HG03045 (cell line): ENCODE results near the gene MAP7.

Experiments used
- ATAC-seq: cut with Tn5 transposase; IDR thresholded peaks from one replicate; pipeline ENCODE4 v1.9.1; 2021; ENCODE audit warnings: mild to moderate bottlenecking, moderate library complexity; ENCODE audit not compliant: unreplicated experiment

MAP7 gene

DNA sequence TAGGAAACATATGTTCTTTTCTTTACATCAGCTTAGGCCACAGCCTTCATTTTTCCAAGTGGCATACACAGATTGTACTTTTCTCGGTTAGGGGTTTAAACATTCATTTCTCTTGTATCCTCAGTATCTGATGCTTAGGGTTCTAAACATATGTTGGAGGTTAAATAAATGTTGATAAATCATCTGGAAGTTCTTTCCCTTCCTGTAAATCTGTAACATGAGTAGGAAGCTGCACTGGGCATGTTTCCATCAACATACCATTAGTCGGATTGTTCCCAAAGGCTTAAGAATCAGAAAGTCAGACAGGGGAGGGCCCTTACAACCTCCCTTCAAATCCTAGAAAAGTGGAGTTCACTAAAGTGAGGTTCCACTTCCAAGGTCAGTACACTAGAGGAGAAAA lies 205.8 kb downstream of the MAP7 start:
- no peak for ATAC-seq

DNA sequence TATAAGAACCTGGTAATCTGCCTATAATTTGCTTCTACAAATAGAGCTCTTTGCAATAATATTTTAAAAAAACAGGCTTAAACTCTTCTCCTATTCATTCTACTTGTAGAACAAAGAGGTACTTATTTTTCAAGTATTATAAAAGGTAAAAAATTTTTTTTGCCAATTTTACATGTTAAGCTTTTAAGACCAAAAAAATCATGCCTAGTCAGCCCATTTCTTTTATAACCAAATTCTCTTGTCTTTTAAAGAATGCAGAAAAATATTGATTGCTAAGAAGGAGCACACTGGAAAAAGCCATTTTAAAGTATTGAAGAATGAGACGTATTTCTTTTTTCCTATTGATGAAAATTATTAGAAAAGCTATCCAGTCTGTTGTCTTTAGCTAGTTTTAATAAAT lies 206.5 kb downstream of the MAP7 start:
- no peak for ATAC-seq

DNA sequence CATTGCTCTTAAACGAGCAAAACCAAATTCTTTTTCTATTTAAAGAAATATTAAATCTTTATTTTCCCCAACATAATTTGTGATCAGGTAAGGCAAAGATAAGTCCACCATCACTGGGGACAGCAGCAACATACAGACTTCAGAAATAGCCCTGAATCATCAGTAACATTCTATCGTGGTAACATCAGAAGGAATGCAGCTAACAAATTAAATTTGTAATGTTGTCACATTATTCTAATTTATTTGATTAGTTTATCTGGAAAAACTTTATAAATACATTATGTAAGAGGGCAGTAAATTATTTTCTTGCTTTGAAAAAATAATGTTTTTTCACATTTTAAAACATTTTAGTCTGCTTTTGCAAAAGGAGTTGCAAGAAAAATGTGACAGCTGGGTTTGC lies 206.9 kb downstream of the MAP7 start:
- ATAC-seq = no peak

DNA sequence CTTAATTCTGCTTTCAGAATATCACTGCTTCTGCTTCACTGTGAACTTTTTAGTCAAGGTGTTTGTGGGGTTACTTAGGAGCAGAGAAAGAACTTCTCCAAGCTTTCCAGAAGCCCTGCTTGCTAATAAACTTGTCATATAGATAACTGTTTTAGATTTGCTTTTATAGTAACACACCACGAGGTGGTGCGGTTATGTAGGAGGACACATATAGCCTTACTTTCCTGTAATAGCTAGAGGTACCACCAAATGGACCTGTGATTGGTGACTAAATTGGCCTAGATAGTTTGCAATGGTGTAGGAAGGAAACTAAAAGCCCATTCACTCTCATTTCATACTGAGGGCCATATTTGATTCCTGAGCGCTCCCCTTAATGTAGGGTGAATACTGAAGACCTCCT lies 208.3 kb downstream of the MAP7 start:
- ATAC-seq = no peak

DNA sequence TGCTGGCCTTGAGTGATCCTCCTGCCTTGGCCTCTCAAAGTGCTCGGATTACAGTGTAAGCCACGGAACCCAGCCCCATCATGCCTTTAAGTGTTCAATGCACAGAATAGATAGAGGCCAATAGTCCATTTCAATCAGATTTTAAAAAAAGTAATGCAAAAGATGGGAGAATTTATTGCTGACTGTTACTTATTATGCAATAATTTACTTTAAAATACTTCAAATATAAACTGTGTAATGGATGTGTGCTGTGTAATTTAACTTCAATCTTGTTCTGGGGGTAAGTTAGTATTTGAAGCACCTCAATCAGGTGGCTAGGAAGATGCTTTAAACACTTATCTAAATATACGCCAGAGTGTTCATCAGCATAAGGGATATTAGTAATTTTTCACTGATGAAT lies 208.9 kb downstream of the MAP7 start:
- no peak for ATAC-seq

DNA sequence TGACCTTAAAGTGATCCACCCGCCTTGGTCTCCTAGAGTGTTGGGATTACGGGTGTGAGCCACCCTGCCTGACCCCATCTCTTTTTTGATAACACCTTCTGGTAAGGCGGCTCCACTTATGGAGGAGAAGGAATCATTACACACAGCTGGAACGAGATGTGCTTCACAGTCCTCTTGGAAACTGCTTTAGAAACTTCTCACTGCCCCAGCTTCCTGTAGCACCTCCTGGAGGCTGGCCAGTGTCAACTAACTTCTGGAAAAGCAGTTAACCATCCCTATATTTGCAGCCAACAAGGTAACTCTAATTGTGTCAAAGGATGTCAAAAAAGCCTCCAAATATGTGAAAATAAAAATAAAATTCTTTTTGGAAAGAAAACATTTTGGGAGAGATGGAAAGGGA lies 211.7 kb downstream of the MAP7 start:
- no peak for ATAC-seq

DNA sequence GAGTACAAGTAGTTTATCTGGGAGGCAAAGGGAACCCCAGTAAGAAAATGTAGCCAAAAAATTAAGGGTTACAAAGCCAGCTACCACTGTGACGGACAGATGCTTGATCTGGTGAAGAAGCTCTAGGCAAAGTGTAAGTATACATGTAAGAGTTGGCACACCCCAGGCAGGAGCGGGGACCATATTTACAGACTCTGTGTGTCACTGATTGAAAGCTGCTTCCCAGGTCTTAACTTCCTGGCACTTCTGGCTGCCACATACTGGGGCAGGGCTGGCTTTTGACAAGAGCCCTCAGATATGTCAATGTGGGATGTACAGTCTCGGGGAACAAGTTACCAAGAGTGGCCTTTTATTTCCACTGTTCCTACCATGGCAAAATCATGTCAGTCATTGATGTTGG lies 212.6 kb downstream of the MAP7 start:
- no peak for ATAC-seq

DNA sequence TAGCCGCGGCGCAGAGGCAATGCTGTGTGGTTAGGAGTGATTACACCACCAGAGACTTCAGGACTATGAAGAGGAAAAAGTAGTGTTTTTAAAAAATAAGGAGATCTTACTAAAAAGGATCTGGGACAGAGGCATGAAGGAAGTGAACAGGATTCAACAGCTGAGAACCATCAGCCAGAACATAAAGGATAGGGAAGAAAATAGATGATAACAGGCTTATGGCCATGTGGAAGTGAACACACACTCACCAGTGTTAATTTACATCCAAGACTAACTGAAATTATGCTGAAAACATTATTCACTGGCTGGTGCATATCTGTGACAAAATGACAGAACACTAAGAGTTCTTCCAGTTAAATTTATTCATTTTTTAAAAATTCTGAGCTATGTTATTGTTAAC lies 213.1 kb downstream of the MAP7 start:
- no peak for ATAC-seq

DNA sequence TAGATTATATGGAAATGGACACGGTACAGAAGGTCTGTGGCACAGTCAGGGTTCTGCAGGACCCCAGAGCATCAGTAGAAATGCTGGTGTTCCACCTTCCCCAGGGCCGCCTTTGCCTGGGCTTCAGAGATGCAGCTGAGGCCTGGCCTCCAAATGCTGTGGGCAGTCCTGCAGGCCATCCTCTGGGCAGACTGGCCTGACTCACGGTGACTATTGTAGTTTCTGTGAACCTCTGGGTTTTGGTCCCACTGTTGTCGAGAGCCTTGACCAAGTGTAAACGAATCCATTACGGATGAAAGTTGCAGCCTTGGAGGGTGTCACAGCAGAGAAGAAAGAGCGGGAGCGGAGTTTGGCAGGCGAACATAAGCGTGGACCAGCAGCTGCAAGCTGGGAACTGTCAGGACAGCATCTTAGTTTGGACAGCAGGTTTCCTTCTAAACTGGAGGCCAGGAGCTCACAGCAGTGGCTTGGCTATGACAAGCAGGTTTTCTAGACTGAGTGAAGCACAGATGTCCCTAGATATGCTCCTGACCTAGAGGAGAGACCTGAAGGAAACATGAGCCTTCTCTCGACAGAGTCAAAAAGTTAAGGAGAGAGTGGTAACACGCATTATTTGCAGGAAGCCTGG lies 214.4 kb downstream of the MAP7 start:
- no peak for ATAC-seq

DNA sequence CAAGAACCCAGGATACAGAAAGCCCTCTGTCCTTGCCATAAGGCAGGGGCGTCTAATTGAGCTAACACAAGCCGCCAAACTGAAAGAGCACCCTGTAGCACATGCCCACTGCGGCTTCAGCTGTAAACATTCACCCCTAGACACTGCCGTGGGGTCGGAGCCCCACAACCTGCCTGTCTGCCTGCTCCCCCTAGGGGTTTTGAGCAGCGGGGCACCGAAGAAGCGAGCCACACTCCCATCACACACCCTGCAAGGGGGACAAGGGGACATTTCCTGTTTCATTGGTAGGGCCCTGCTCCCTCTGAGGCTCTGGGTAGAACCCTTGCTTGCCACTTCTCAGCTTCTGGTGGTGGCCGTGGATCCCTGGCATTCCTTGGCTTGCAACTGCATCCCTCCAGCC lies 215.4 kb downstream of the MAP7 start:
- no peak for ATAC-seq

DNA sequence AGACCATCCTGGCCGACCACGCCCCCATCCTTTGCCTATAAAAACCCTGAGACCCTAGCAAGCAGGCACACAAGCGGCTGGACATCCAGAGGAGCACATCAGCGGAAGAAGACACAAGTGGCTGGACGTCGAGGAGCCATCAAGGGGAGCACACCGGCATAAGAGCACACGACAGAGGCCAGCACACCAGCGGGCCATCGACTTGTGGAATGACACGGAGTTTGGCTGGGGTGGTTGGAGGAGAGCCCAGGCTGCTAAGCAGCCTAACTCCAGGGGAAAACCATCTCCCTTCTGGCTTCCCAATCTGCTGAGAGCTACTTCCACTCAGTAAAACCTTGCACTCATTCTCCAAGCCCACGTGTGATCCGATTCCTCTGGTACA lies 215.8 kb downstream of the MAP7 start:
- no peak for ATAC-seq

DNA sequence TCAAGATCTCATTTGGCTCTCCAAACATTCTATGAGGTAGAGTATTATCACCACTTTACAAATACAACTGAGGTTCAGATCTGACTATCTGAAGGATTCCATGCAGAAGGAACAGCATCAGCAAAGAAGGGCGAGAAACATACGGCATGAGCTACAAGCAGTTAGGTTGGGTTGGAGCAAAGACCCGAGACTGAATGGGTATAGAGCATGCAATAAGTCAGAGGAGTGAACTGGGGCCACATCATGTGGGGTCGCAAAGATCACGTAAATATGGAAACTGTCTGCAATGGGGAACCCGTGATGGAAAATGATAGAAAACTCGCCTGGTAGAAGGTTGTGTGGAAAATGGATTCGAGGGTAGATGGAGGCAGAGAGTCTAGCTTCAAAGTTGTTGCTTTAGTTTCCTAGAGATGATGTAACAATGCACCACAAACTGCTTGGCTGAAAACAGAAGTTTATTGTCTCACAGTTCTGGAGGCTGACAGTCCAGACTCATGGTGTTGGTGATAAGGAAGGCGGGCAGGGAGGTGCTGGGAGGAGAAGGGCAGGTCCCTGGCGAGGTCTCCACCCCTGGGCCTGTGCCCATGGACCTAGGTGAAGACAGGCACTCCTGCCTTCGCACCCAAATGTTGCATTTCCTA lies 216.3 kb downstream of the MAP7 start:
- ATAC-seq = no peak

DNA sequence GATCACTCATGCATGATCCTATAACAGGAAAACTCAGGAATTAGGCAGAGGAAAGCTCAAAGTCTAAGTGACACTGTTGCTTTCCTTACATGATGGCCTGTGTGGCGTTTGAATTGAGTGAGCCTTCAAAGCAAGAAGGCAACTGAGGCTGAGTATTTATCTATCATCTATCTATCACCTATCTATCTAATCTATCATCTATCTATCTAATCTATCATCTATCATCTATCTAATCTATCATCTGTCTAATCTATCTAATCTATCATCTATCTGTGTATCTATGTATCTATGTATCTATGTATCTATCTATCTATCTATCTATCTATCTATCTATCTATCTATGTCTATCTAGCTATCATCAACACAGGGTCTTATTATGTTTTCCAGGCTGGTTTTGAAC lies 218.8 kb downstream of the MAP7 start:
- ATAC-seq = no peak

DNA sequence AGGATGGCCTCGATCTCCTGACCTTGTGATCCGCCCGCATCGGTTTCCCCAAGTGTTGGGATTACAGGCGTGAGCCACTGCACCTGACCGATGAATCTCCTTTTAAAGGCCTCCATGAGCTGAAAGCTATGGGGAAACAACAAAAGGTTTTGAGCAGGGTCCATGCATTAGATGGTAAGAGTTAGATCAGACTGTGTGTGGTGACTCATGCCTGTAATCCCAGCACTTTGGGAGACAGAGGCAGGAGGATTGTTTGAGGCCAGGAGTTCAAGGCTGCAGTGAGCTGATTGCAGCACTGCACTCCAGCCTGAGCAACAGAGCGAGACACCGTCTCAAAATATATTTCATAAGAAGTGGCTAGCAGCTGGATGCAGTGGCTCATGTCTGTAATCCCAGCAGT lies 219.6 kb downstream of the MAP7 start:
- ATAC-seq = no peak

DNA sequence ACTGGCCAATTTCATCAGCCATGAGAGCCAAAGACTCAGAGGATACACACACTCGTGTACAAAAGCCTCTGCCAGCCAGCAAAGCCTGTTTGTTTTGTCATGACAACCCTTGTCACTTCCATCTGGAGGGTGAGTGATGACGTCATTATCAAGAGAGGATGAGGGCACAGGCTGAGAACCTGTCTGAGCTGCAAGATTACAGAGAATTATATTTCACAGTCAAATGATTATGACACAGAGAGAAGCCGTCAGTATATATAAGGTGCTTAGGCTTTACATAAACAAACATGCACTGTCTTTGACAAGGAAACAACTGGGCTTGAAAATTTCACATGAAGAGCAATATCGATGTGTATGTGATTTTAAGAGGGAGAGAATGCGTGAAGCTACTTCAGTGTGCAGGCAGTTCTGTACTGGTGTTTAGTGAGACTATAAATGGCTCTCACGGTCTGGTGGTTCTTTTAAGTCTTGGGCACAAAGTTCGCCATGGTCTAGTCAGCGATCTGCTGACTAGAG lies 224.1 kb downstream of the MAP7 start:
- ATAC-seq = no peak

DNA sequence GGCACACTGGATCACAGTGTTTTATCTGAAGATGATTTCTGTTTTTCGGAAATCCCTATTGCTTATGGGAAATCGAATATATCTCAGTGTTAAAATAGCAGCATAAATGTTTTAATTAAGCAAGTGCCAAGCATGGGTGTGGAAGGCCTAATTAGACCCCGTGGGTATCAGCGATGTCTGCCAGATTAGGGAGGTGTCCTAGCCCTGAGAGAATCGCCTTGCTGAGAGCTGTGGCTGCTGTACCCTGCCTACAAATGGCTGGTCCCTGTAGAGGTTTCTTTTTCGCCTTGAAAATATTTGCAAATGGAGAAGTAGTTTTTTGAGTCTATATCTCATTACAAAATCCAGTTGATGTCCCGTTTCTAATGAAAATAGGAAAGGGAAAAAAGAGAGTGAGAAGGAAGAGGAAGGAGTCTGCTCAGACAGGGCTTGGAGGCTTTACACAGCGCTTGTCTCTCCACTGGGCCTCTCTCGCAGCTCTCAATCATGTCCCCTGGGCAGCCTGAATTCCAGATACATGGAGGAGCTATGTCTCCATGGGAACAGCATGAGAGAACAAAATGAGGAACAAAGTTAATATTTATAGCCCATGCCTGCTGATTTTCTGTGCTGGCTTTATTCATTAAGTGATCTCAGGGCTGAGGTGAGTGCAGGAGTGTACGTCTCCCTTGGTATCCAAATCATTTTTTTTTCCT lies 225.4 kb downstream of the MAP7 start:
- ATAC-seq = no peak

DNA sequence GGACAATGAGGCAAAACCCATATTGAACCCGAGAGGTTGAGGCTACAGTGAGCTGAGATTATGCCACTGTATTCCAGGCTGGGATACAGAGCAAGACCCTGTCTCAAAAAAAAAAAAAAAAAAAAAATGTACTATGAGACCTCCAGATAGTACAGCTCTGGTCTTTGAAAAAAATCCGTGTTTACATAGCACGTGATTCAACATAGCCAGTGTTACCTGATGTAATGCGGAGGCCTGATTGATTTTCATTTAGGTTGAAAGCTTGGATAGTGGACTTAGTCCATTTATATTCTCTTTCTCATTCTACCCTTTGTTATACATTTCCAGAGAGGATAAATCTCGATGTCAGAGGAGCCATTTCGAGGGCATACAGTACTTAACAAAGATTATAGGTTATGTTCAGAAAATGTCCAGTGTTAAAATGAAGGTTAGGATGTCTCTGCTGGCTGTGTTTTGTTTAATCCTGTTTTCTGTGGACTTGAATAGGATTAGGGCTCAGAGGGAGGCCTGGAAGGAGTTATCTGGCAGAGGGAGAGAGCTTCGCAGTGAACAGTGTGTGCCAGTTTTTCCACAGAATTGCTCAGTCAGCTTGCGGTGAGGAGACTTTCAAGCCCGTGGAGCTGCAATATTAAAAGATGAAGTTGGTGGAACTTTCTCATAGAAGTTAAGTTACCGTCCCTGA lies 226.7 kb downstream of the MAP7 start:
- no peak for ATAC-seq

DNA sequence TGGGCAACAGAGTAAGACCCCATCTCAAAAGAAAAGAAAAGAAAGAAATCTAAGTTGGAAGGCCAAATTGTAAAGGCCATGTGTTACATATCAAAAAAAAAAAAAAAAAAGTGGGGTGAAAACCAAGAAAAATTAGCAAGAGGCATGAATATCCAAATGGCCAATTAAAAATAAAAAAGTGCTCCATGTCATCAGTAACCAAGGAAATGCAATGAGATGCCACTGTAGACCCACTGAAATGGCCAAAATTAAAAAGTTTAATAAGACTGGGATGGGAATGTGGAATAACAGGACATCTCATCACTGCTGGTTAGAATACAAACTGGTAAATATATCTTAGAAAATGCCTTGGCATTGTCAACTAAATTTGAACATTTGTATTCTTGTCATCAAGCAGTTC lies 230.5 kb downstream of the MAP7 start:
- no peak for ATAC-seq

DNA sequence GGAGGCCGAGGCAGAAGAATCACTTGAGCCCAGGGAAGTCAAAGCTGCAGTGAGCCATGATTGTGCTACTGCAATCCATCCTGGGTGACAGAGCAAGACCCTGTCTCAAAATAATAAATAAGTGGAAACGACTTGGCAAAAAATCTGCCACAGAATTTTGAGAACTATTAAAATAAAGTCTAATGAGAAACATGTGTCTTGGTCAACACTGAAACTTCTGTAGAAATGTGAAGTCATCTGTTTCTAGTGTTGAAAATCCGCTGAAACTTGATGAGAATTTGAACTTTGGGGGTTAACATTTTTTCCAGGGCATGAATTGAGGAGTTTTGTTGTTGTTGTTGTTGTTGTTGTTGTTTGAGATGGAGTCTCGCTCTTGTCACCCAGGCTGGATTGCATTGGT lies 231.5 kb downstream of the MAP7 start:
- no peak for ATAC-seq

DNA sequence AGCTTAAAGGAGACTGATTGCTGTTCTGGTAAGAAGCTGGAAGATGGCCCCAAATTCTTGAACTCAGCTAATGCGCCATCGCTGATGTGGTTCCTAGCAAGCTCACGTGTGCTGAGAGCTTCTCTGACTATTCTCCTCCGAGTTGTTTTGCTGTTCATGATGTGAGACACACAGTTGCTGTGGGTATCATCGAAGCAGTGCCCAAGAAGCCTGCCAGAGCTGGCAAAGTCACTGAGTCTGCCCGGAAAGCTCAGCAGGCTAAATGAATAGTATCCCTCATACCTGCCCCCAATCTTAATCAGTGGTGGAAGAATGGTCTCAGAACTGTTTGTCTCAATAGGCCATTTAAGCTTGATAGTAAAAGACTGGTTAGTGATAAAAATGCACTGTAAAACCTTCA lies 232.3 kb downstream of the MAP7 start:
- no peak for ATAC-seq

DNA sequence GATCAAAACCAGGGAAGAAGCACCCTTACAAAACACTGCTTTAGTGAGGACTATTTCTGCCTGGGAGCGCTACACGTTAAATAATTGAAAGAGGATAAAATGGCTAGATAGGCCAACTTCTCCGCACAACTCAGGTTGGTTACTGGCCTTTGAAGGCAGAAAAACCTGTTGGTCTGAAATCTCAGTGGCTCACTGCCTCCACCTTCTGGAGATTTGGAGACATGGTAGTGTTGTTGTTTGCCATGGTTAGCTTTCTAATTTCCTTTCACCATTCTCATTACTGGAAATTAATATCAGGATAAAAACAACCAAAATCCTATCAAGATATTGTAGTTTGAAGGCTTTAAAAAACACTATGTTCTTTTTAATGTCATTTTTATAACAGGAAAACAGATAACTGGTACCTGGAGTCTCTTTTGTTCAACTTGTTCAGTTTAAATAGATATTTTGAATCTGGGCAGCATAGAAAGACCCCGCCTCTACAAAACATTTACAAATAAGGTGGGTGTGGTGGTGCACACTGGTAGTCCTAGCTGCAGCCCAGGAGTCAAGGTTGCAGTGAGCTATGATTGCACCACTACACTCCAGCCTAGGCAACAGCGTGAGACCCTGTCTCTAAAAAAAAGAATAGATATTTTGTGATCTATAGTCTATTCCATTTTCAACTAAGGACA lies 233.1 kb downstream of the MAP7 start:
- ATAC-seq = no peak
